Mesothelial cell of epicardium (in vitro differentiated cells): ENCODE measurements around the gene PRSS3. TPM values are rescaled to one million over a fixed set of nuclear protein-coding genes. Genes with fewer than 3 reads are reported as not detected.
"Not testable (repeated sequence)": the region's sequence is repeated elsewhere in the genome, so short reads cannot be mapped to it uniquely, and the experiment has no call there.

Experiments used
- DNase-seq, 2 experiments: peaks; one replicate each; pipeline ENCODE4 v3.0.0; 2021; ENCODE audit warnings: low spot score in 2 of 2; ENCODE audit not compliant: unreplicated experiment in 2 of 2
- H3K27ac Mint-ChIP-seq: 2 replicates; pipeline ENCODE4 v1.8.0; 2021; ENCODE audit warnings: mixed read lengths
- H3K27me3 Mint-ChIP-seq: 2 replicates; pipeline ENCODE4 v1.8.0; 2021; ENCODE audit warnings: low read depth, mixed read lengths
- H3K36me3 Mint-ChIP-seq: 2 replicates; pipeline ENCODE4 v1.8.0; 2021; ENCODE audit warnings: mixed read lengths
- H3K4me1 Mint-ChIP-seq: 2 replicates; pipeline ENCODE4 v1.8.0; 2021; ENCODE audit warnings: mixed read lengths
- H3K4me3 Mint-ChIP-seq: 2 replicates; pipeline ENCODE4 v1.8.0; 2021; ENCODE audit warnings: mild to moderate bottlenecking, moderate library complexity, mixed read lengths
- H3K9me3 Mint-ChIP-seq: 2 replicates; pipeline ENCODE4 v1.8.0; 2021; ENCODE audit warnings: mixed read lengths
- CTCF ChIP-seq: fragments of 200-600 bp; sonication (generic); IDR thresholded peaks from one replicate; pipeline ENCODE4 v1.5.0; 2021; ENCODE audit warnings: antibody characterized with exemption; ENCODE audit not compliant: unreplicated experiment
- total RNA-seq: library from RNA; stranded (reverse); gene quantifications from 3 replicates; pipeline ENCODE4 v1.2.1, GENCODE V29; 2021

The PRSS3 gene
- total RNA-seq, 1 donor from 2014 or later, result not detected

GRCh38 chr9:33795819-33796218 lies 458 bp downstream of the PRSS3 start:
- H3K4me1 Mint-ChIP-seq, result peaks cover 6% of the 10 kb centered on the region

GRCh38 chr9:33796679-33797078 lies 1.3 kb downstream of the PRSS3 start:
- DNase-seq, H3K36me3 Mint-ChIP-seq, H3K4me3 Mint-ChIP-seq, H3K4me1 Mint-ChIP-seq, H3K9me3 Mint-ChIP-seq, H3K27ac Mint-ChIP-seq: not testable (repeated sequence)
- peaks cover 45% of the 10 kb centered on the region for H3K27me3 Mint-ChIP-seq

More at GRCh38 chr9:33795819-33796218, 458 bp downstream of the PRSS3 start:
- H3K36me3 Mint-ChIP-seq, result peaks cover 2% of the 10 kb centered on the region
- peaks cover 4% of the 10 kb centered on the region for H3K9me3 Mint-ChIP-seq
- TF ChIP-seq CTCF, result no peak
- H3K4me3 Mint-ChIP-seq, result no peak overlapping the region
- no peak for DNase-seq
- peaks cover 45% of the 10 kb centered on the region for H3K27me3 Mint-ChIP-seq
- H3K27ac Mint-ChIP-seq, result no peak overlapping the region

GRCh38 chr9:33797837-33798236 lies 2.5 kb downstream of the PRSS3 start:
- Mint-ChIP-seq H3K9me3 (peaks cover 4% of the 10 kb centered on the region), H3K27ac (no peak overlapping the region), H3K36me3 (peaks cover 2% of the 10 kb centered on the region), H3K4me1 (no peaks in the 10 kb centered on the region), H3K27me3 (peaks cover 43% of the 10 kb centered on the region), H3K4me3 (no peak overlapping the region)
- no peak for DNase-seq
- no peak for TF ChIP-seq CTCF

GRCh38 chr9:33798545-33798944 lies 3.2 kb downstream of the PRSS3 start:
- H3K9me3 Mint-ChIP-seq, result peaks cover 4% of the 10 kb centered on the region
- H3K4me3 Mint-ChIP-seq, result no peak overlapping the region
- H3K36me3 Mint-ChIP-seq, result peaks cover 2% of the 10 kb centered on the region
- H3K27me3 Mint-ChIP-seq, result peaks cover 49% of the 10 kb centered on the region
- H3K27ac Mint-ChIP-seq, result no peak overlapping the region
- no peak for TF ChIP-seq CTCF
- no peaks in the 10 kb centered on the region for H3K4me1 Mint-ChIP-seq
- DNase-seq, result no peak

- no peak for TF ChIP-seq CTCF
- Mint-ChIP-seq H3K4me3 (no peak overlapping the region), H3K36me3 (peaks cover 2% of the 10 kb centered on the region), H3K27me3 (peaks cover 42% of the 10 kb centered on the region), H3K4me1 (no peaks in the 10 kb centered on the region), H3K27ac (no peak overlapping the region), H3K9me3 (peaks cover 4% of the 10 kb centered on the region)
- DNase-seq, result no peak
Observed at GRCh38 chr9:33799928-33800704, 4.8 kb downstream of the PRSS3 start.

- Mint-ChIP-seq H3K36me3 (peaks cover 2% of the 10 kb centered on the region), H3K4me3 (no peak overlapping the region), H3K9me3 (peaks cover 4% of the 10 kb centered on the region), H3K27me3 (peaks cover 37% of the 10 kb centered on the region), H3K27ac (no peak overlapping the region), H3K4me1 (no peaks in the 10 kb centered on the region)
- TF ChIP-seq CTCF, result no peak
- no peak for DNase-seq
Observed at GRCh38 chr9:33800886-33801285, 5.5 kb downstream of the PRSS3 start.

GRCh38 chr9:33801943-33802500 lies 6.7 kb downstream of the PRSS3 start:
- H3K4me3 Mint-ChIP-seq, H3K27ac Mint-ChIP-seq, H3K4me1 Mint-ChIP-seq, DNase-seq, H3K9me3 Mint-ChIP-seq, H3K36me3 Mint-ChIP-seq: not testable (repeated sequence)
- peaks cover 32% of the 10 kb centered on the region for H3K27me3 Mint-ChIP-seq

- not testable (repeated sequence) for H3K9me3 Mint-ChIP-seq, H3K27ac Mint-ChIP-seq, H3K4me3 Mint-ChIP-seq, DNase-seq, H3K36me3 Mint-ChIP-seq, H3K4me1 Mint-ChIP-seq
- peaks cover 17% of the 10 kb centered on the region for H3K27me3 Mint-ChIP-seq
Observed at GRCh38 chr9:33804196-33804595, 8.8 kb downstream of the PRSS3 start.

- not testable (repeated sequence) for DNase-seq, H3K4me1 Mint-ChIP-seq, H3K4me3 Mint-ChIP-seq, H3K27ac Mint-ChIP-seq, H3K36me3 Mint-ChIP-seq, H3K9me3 Mint-ChIP-seq
- peaks cover 10% of the 10 kb centered on the region for H3K27me3 Mint-ChIP-seq
Observed at GRCh38 chr9:33807156-33807555, 11.8 kb downstream of the PRSS3 start.
